ENCODE measurements around the gene PRDM9.
"Not testable (repeated sequence)": the region's sequence is repeated elsewhere in the genome, so short reads cannot be mapped to it uniquely, and the experiment has no call there.

The PRDM9 gene

GRCh38 chr5:23527216-23527920 is 20.0 kb downstream of the PRDM9 start:
- peak; percentile 53 for DNase-seq (ENCODE audit: low spot score)
- not testable (repeated sequence) for FAIRE-seq

- no peak for DNase-seq (ENCODE audit: low spot score)
Measured at GRCh38 chr5:23528677-23529076, 21.3 kb downstream of the PRDM9 start.

GRCh38 chr5:23530571-23530970 is 23.2 kb downstream of the PRDM9 start:
- FAIRE-seq (no peak), DNase-seq (ENCODE audit: low spot score) (no peak)

More at GRCh38 chr5:23528677-23529076, 21.3 kb downstream of the PRDM9 start:
- no peak for FAIRE-seq

- DNase-seq (ENCODE audit: low spot score) = no peak
- FAIRE-seq = no peak
Measured at GRCh38 chr5:23571059-23571458, 63.6 kb downstream of the PRDM9 start.

Measured in RCC 7860 (cell line).